GM18907 (cell line): ENCODE data around the gene LGALS16.
"Not testable (repeated sequence)": the region's sequence is repeated elsewhere in the genome, so short reads cannot be mapped to it uniquely, and the experiment has no call there.

Experiments used
- ATAC-seq: cut with Tn5 transposase; IDR thresholded peaks from one replicate; pipeline ENCODE4 v1.9.1; 2021; ENCODE audit warnings: mild to moderate bottlenecking, moderate library complexity; ENCODE audit not compliant: unreplicated experiment

LGALS16 gene, protein sequence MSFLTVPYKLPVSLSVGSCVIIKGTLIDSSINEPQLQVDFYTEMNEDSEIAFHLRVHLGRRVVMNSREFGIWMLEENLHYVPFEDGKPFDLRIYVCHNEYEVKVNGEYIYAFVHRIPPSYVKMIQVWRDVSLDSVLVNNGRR

DNA sequence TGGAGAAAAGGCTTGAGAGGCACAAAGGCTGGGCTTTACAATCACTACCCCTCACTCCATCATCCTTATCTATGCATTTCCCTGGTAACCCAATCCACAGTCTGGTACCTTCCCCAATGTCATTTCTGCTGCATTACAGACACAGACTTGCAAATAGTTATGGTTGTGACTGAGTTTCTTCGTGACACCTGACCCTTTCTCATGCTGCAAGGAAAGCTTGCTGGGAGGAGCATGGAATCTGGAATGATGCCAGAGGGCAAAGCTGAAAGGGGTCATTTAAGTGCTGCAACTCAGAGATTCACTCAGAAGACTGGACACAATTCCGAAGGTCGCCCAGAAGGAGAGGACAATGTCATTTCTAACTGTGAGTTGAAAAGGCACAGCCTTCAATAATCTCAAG is at the start of gene LGALS16:
LGALS16 (plus strand) TSS at position 301 of the 400 bp plus-strand sequence; CDS start at position 350, 49 bp downstream.
- no peak for ATAC-seq

DNA sequence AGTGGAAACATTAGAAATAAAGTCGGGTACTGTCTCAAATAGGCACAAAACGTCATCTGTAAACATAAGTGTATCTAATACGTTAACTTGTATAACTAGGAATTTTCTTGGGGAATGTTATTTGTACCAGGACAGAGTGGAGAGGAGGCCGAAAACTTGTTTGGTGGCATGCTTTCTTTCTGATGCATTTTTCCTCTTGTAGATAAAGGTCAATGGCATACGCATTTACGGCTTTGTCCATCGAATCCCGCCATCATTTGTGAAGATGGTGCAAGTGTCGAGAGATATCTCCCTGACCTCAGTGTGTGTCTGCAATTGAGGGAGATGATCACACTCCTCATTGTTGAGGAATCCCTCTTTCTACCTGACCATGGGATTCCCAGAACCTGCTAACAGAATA is 48.7 kb upstream of the LGALS16 start:
- ATAC-seq, result no peak

DNA sequence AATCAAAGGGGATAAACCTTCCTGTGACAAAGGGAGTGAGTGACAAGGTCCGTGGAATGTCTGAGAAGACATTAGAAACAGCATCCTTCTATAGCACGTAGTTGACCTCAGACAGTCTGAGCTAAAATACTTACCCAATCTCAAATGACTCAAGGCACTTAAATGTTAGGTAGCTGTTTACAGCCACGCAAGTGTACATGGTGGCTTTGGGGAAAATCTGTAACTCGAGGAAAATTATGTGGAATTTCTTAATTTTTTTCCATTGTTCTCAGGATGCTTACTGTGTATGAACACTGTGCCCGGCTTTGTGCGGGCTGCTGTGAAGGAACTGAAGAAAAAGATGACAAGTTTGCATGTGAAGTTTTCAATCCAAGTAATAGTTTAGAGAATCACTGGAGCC is 48.2 kb upstream of the LGALS16 start:
- ATAC-seq, result no peak

DNA sequence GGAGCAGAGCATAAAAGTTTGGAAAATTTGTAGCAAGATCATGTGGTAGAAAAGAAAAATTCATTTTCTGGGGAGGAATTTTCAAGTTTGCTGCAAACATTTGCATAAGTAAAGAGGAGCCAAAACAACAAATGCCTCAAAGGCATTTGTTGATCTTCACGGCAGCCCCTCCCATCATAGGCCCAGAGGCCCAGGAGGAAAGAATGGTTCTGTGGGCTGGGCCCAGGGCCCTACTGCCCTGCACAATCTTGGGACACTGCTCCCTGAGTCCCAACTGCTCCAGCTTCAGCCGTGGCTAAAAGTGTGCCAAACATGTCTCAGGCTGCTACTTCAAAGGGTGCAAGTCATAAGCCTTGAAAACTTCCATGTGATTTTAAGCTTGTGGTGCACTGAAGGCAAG is 42.1 kb upstream of the LGALS16 start:
- no peak for ATAC-seq

DNA sequence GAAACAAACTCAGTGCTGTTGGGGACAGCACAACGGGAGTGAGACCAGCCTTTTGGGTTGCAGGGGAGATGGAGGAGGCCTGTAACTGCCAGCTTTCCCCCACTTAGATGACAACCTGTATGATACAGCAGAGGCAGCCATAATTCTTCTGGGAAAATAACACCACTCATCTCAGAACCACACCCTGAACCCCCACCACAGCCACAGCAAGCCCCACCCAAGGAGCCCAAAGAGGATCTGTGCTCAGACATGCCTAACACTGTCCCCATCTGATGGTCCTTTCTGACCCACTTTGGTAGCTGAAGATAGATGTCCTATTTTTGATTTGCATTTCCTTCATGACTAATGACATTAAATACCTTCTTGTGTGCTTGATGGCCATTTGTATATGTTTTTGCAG is 38.0 kb upstream of the LGALS16 start:
- no peak for ATAC-seq

DNA sequence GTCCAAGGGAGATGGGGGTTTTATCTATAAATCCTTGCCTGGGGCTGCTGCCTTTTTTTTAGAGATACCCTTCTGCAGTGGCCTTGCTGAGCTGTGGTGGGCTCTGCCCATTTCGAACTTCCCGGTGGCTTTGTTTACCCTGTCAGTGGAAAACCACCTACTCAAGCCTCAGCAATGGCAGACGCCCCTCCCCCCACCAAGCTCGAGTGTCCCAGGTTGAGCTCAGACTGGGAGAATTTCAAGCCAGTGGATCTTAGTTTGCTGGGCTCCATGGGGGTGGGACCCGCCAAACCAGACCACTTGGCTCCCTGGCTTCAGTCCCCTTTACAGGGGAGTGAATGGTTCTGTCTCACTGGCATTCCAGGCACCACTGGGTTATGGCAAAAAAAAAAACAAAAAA is 31.8 kb upstream of the LGALS16 start:
- no peak for ATAC-seq

DNA sequence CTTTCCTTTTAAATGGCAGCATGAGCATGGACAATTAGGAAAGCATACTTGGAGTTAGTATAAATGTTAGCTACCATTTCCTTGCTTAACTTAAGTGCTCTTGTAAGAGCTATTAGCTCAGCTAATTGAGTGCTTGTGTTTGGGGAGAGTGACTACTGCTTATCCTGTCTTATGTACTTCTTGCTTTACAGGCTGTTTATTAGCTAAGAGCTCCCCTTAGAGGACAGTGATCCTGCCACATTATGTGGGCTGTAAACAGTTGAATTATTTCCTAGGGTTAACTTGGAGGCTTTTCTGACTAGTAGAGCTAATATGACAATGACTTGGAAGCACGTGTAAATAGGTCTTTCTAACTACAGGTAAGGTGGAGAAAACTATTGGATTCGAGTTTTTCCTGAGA is 28.1 kb upstream of the LGALS16 start:
- ATAC-seq, result not testable (repeated sequence)

DNA sequence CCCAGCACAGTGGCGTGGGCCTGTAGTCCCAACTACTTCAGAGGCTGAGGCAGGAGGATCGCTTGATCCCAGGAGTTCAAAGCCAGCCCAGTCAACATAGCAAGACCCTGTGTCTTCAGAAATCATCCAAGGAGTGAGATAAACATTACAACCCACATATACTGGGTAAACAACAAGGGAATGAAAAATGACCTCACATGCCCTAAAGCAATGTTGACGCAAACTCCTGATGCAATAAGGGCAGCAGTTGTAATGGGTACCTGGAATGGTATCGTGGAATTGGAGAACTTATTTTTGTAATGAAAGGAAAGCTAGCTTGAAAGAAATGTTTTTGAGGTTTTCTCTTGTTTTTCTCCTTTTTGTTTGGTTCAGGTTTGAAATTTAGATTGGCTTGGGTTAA is 24.5 kb upstream of the LGALS16 start:
- no peak for ATAC-seq

DNA sequence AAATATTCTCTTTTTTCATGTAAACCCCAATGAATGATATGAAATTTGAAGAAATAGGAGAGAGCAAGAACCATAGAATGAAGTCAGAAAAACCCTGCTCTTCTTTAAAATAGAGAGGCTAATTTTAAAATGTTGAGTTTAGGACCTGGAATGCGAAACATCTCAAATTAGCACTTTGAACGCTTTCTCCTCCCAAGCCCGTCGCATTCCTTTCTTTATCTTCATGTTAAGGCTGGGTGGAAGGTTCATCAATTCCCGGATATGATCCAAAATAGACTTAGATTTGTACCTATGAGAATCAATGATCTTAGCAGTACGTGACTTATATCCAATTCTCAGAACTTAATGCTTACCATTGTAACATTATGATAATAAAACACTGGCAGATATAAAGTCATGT is 24.1 kb upstream of the LGALS16 start:
- no peak for ATAC-seq

DNA sequence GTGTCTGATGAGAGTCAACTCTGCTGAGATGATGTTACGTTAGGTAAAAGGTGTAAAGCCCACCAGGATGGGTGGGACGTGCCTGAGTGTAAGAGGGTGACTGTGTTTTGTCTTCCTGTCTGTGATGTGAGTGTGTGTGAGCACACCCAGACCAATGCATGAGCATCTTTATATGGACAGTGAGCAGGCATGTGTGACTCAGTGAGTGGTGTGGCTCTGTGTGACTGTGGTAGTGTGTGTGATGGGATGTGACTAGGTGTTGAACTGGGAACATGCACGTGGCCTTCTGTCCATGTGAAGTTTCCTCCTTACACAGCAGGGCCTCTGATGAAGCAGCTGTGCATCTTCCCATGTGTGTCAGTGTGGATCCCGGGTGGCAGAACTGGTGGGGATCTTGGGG is 17.8 kb upstream of the LGALS16 start:
- no peak for ATAC-seq

DNA sequence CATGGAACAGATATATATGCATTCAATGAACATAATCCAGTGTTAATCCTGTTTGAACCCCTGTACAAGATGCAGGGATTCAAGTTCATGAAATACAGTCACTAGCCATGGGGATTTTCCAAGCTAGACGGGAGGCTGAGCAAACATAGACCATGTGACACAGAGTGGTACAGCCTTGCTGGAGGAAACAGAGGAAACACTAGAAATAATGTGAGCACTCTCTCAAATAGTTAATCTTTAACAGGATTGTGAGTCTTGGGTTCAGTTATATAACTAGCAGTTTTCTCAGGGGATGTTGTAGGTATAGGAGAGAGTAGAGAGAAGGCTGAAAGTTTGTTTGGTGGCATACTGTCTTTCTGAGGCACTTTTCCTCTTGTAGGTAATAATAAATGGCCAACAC is 13.9 kb upstream of the LGALS16 start:
- ATAC-seq, result no peak

DNA sequence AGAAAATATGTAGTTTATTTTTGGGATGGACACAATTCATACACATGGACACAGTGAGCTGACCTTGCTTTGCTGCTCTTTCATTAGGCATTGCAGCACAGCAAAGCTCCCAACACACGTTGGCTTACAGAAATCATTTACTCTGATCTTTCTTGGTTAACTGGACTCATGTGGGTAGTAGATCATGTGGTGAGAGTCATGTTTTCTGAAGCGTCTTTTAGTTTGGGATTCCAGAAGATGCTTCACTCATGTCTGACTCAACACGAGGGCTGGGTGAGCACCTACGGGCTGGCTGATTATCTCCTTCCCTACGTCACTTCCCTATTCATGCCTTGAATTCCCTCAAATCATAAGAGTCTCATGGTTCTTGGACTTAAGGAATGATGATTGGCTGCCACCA is 12.1 kb upstream of the LGALS16 start:
- no peak for ATAC-seq

DNA sequence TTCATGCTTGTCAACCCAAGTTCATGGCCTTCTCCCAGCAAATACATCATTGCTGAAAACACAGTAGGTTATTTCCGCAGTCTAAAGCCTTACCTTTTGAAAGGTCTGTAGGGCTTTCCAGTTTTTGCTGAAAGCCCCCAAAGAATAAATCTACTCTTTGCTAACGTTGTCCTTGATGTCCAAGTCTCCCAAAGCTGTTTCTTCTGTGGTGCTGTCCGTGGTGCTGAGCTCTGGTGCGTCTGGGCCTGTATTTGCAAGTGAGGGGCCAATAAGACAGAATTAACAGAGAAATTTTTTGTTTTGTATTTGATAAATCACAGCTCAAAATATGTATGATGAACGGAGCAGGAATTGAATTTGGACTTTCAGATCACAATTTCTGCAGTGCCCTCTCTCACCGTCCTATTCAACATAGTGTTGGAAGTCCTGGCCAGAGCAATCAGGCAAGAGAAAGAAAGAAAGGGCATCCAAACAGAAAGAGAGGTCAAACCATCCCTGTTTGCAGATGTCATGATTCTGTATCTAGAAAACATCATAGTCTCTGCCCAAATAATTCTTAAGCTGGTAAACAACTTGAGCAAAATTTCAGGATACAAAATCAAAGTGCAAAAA is 9.8 kb upstream of the LGALS16 start:
- no peak for ATAC-seq

DNA sequence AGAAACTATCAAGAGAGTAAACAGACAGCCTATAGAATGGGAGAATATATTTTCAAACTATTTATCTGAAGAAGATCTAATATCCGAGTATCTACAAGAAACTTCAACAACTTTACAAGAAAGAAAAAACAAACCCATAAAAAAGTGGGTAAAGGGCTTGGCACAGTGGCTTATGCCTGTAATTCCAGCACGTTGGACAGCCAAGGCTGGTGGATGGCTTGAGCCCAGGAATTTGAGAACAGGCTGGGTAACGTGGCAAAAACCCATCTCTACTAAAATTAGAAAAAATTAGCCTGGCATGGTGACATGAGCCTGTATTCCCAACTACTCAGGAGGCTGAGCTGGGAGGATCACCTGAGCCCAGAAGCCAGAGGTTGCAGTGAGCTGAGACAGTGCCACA is 7.8 kb upstream of the LGALS16 start:
- no peak for ATAC-seq

DNA sequence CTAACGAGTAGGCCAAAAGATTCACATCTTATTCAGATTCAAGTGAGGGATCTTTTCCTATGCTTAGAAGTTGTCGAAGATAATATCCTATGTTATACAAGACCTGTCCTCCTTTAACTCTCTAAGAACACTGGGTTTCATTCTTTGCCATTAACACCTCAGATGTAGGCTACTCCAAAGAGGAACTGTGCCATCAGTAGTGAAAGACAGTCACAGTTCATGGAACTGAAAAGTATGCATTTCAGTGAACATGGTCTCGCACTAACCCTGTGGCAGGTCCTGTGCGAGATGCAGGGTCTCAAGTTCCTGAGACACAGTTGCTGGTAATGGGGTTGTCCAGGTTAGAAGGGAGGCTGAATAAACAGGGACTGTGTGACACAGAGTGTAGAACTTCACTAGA is 4.1 kb downstream of the LGALS16 start:
- ATAC-seq, result no peak

DNA sequence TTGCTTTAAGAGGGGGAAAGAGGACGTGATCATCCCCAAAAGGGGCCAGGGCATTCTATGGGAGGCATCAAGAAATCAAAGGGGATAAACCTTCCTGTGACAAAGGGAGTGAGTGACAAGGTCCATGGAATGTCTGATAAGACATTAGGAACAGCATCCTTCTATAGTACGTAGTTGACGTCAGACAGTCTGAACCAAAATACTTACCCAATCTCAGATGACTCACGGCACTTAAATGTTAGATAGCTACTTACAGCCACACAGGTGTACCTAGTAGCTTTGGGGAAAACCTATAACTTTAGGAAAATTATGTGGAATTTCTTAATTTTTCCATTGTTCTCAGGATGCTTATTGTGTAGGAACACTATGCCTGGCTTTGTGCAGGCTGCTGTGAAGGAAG is 4.9 kb downstream of the LGALS16 start:
- no peak for ATAC-seq

DNA sequence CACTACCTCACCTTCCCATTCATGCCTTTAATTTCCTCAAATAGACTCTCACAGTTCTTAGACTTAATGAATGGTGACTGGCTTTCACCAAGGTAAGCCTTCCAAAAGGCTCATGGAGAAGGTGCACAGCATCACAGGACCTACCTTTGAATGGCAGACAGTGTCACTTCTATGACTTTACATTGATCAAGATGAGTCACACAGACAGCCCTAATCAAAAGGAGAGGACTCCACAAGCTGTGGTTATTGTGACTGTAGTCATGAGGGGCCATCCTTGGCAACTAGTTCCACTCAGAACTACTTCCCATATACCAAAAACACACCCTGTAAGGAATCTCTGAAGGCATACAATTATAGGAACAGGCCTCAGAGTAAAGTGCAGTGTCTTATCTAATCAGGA is 5.9 kb downstream of the LGALS16 start:
- ATAC-seq, result no peak

DNA sequence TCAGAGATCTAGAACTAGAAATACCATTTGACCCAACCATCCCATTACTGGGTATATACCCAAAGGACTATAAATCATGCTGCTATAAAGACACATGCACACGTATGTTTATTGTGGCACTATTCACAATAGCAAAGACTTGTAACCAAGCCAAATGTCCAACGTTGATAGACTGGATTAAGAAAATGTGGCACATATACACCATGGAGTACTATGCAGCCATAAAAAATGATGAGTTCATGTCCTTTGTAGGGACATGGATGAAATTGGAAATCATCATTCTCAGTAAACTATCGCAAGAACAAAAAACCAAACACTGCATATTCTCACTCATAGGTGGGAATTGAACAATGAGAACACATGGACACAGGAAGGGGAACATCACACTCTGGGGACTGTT is 14.1 kb downstream of the LGALS16 start:
- ATAC-seq, result not testable (repeated sequence)

DNA sequence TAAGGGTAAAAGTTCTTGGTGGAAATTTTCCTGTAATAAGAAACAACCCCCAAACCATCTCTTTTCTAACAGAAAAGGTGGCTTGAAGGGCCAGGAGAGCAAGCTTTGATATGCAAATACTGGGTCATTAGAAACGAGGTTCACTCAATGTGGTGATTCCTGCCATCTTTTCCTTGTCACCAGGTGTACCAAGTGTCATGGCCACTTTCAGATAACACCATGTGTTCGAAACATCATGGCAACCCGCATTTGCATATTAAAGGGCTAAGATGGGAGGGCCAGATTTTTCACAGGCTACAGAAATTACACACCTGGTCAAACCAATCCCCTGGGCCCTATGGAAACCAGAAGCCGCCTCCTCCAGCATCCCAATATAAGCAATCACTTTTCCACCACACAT is 15.3 kb downstream of the LGALS16 start:
- ATAC-seq, result no peak

DNA sequence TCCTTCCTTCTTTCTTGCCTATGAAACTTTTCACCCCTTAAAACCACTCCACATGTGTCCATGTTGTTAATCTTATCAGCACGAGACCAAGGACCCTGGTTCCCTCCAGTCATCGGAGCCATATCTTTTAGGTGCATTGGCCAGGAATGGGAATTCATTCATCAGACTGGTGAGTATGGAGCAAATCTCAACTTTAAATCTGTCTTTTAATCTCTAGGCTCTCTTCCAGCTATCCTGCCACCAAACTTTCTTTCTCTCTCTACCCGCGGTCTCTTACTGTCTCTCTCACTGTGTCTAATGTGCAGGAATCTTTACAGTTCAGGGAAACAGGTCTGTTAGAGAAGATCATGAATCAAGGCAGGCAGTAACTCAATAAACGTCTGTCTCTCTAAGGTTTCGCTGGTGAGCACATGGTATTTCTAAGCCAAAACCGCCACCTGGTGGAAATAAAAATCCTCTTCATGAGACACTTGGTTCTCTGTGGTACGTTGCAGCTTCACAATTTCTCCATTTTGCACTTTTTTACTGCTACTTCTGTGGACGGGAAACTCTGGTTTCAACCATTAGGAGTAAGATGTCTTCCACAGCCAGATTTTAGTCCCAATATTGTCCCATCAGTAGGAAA is 16.1 kb downstream of the LGALS16 start:
- no peak for ATAC-seq

DNA sequence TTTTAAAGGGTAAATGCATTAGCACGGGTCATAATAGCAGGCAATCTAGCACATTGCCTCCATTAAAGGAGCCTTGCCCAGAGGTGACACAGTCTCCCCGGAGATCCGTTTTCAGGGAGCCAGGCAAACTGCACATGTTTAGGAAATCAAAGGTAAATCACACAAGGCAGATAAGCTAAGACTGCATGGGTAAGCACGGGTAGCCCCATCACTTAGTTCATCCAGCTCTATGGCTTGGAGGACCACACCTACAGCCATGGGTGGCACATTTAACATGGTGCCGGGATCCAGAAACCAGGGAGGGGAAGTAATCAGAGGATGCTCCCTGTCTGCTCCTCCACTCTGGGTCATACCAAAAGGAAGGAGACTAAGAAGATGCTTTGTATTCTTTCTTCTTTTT is 16.8 kb downstream of the LGALS16 start:
- ATAC-seq, result no peak

DNA sequence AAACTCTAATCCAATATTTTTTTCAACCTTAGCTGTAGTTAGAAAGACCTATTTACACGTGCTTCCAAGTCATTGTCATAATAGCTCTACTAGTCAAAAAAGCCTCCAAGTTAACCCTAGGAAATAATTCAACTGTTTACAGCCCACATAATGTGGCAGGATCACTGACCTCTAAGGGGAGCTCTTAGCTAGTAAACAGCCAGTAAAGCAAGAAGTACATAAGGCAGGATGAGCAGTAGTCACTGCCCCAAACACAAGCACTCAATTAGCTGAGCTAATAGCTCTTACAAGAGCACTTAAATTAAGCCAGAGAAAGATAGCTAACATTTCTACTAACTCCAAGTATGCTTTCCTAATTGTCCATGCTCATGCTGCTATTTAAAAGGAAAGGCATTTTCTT is 18.1 kb downstream of the LGALS16 start:
- not testable (repeated sequence) for ATAC-seq

DNA sequence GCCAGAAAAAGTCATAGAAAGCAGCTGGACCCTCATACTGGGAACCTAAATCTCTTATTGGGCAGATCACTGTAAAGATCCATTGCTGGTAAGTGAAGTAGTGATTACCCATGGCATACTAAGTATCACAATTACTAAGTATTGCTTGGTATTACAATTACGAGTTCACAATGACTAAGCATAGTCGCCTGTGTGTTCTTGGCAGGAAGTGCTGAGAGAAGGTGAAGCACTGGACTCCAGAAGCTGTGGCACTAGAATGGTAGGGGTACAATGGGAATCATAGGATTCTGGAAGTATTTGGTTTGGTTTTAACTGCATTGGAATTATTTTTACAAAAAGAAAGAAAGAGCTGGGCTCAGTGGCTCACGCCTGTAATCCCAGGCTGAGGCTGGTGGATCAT is 20.3 kb downstream of the LGALS16 start:
- ATAC-seq, result no peak
